Smooth muscle cell (in vitro differentiated cells): ENCODE measurements around the gene VEZF1. TPM values are rescaled to one million over a fixed set of nuclear protein-coding genes. Genes with fewer than 3 reads are reported as not detected.

Experiments
- DNase-seq: peaks from one replicate; lab custom pipeline; 2025; ENCODE audit not compliant: unreplicated experiment; lab: John Stamatoyannopoulos, UW
- H2AFZ ChIP-seq: fragments of 200-600 bp; sonication (generic); 2 replicates; pipeline ENCODE4 v1.6.0; 2016; ENCODE audit warnings: antibody characterized with exemption, low read depth, mild to moderate bottlenecking
- H3F3A ChIP-seq: fragments of 200-600 bp; sonication (generic); 2 replicates; pipeline ENCODE4 v1.6.0; 2017; ENCODE audit warnings: antibody characterized with exemption, low read depth
- H3K27ac ChIP-seq: fragments of 200-600 bp; sonication (generic); 2 replicates; pipeline ENCODE4 v1.5.1; 2016; ENCODE audit warnings: low read depth, mild to moderate bottlenecking
- H3K27me3 ChIP-seq: fragments of 200-600 bp; sonication (generic); 2 replicates; pipeline ENCODE4 v1.6.1; 2016; ENCODE audit warnings: low read depth, mild to moderate bottlenecking
- H3K36me3 ChIP-seq: fragments of 200-600 bp; sonication (generic); 2 replicates; pipeline ENCODE4 v1.5.1; 2016; ENCODE audit warnings: low read depth
- H3K4me1 ChIP-seq: fragments of 200-600 bp; sonication (generic); 2 replicates; pipeline ENCODE4 v1.5.1; 2016; ENCODE audit warnings: low read depth
- H3K4me2 ChIP-seq: fragments of 200-600 bp; sonication (generic); 2 replicates; pipeline ENCODE4 v1.6.0; 2016; ENCODE audit warnings: mild to moderate bottlenecking
- H3K4me3 ChIP-seq: fragments of 200-600 bp; sonication (generic); 2 replicates; pipeline ENCODE4 v1.5.1; 2016; ENCODE audit warnings: mild to moderate bottlenecking
- H3K79me2 ChIP-seq: fragments of 200-600 bp; sonication (generic); 2 replicates; pipeline ENCODE4 v1.6.0; 2016; ENCODE audit warnings: low read depth, mild to moderate bottlenecking
- H3K9ac ChIP-seq: fragments of 200-600 bp; sonication (generic); 2 replicates; pipeline ENCODE4 v1.6.0; 2016; ENCODE audit warnings: low read depth
- H3K9me3 ChIP-seq: fragments of 200-600 bp; sonication (generic); replicated peaks from 2 replicates; pipeline ENCODE4 v1.5.1; 2016; ENCODE audit warnings: low read depth
- H4K20me1 ChIP-seq: fragments of 200-600 bp; sonication (generic); 2 replicates; pipeline ENCODE4 v1.6.0; 2016; ENCODE audit warnings: low read depth
- CTCF ChIP-seq: fragments of 200-600 bp; sonication (generic); IDR thresholded peaks from 2 replicates; pipeline ENCODE4 v1.5.1; 2017; ENCODE audit warnings: borderline replicate concordance, mild to moderate bottlenecking, antibody characterized with exemption; ENCODE audit not compliant: insufficient read depth, poor library complexity, severe bottlenecking
- WGBS: methylation state at CpG from one replicate; pipeline ENCODE4 v1.1.7; 2016; ENCODE audit warnings: low lambda C conversion rate; 5-methylcytosine and 5-hydroxymethylcytosine counted together
- polyA plus RNA-seq: library from polyadenylated mRNA; unstranded; fragments of >200 nt; fragmentation: Nextera tagmentation; extraction: Ambion mirVana; gene quantifications from 2 replicates; pipeline ENCODE4 v1.2.1, GENCODE V29; 2016
- total RNA-seq: library from RNA; depleted of rRNA; stranded (reverse); fragments of >200 nt; gene quantifications from 2 replicates; pipeline ENCODE4 v1.2.3, GENCODE V29; 2014

Gene VEZF1
- total and polyA plus RNA-seq, 2 experiments from 2014 or later = 25.3 to 61.8 TPM

- no peak for TF ChIP-seq CTCF
- Histone ChIP-seq H3K4me1 (no peaks in the 10 kb centered on the region), H3K79me2 (no peaks in the 10 kb centered on the region), H2AFZ (no peak overlapping the region), H3K36me3 (no peaks in the 10 kb centered on the region), H4K20me1 (no peaks in the 10 kb centered on the region), H3K4me2 (no peak overlapping the region), H3K27me3 (no peaks in the 10 kb centered on the region), H3K9me3 (no peaks in the 10 kb centered on the region), H3K9ac (no peak overlapping the region), H3K27ac (no peak overlapping the region), H3F3A (no peaks in the 10 kb centered on the region), H3K4me3 (no peak overlapping the region)
- 93% methylated on average over 5 of the region's 5 CpGs for WGBS
- DNase-seq = no peak
Measured at GRCh38 chr17:57966875-57967274, 21.2 kb downstream of the VEZF1 start.

GRCh38 chr17:57966246-57966645 is 21.8 kb downstream of the VEZF1 start:
- Histone ChIP-seq H4K20me1 (no peaks in the 10 kb centered on the region), H3K9me3 (no peaks in the 10 kb centered on the region), H3K79me2 (no peaks in the 10 kb centered on the region), H3K27ac (no peak overlapping the region), H3K4me1 (no peaks in the 10 kb centered on the region), H3K9ac (no peak overlapping the region), H3K27me3 (no peaks in the 10 kb centered on the region), H3F3A (no peaks in the 10 kb centered on the region), H3K4me3 (no peak overlapping the region), H3K36me3 (no peaks in the 10 kb centered on the region), H2AFZ (no peak overlapping the region), H3K4me2 (no peak overlapping the region)
- no peak for DNase-seq
- 93% methylated on average over 5 of the region's 5 CpGs for WGBS
- TF ChIP-seq CTCF = no peak

GRCh38 chr17:57965521-57966160 is 22.4 kb downstream of the VEZF1 start:
- no peak overlapping the region for H3K4me3 ChIP-seq
- no peak for DNase-seq
- WGBS = 94% methylated on average over 26 of the region's 26 CpGs

More at GRCh38 chr17:57965521-57966160, 22.4 kb downstream of the VEZF1 start:
- Histone ChIP-seq H3K4me2 (no peak overlapping the region), H3K27ac (no peak overlapping the region), H4K20me1 (no peaks in the 10 kb centered on the region), H3K36me3 (no peaks in the 10 kb centered on the region), H3F3A (no peaks in the 10 kb centered on the region), H2AFZ (no peak overlapping the region), H3K9ac (no peak overlapping the region), H3K9me3 (no peaks in the 10 kb centered on the region), H3K79me2 (no peaks in the 10 kb centered on the region), H3K4me1 (no peaks in the 10 kb centered on the region), H3K27me3 (no peaks in the 10 kb centered on the region)
- no peak for TF ChIP-seq CTCF
